B cell (primary cell): Measurements from ENCODE around the gene CHST15. TPM values are rescaled to one million over a fixed set of nuclear protein-coding genes. Genes with fewer than 3 reads are reported as not detected.

Experiments used
- ATAC-seq: fragments of 200-7000 bp; cut with Tn5 transposase; one replicate; pipeline ENCODE4 v1.10.0; 2021; ENCODE audit warnings: low read depth, mild to moderate bottlenecking, moderate number of reproducible peaks, moderate library complexity
- CTCF ChIA-PET: fragments of 350-600 bp; sonication (Branson Sonifier 250); formaldehyde crosslinking; loops from one replicate; lab custom pipeline; 2021; ENCODE audit warnings: antibody characterized with exemption, inconsistent platforms; lab: Charles Lee
- POLR2A ChIA-PET: fragments of 350-600 bp; sonication (Branson Sonifier 250); formaldehyde crosslinking; loops from one replicate; lab custom pipeline; 2021; ENCODE audit warnings: antibody characterized with exemption; lab: Charles Lee
- DNase-seq: peaks from one replicate; pipeline ENCODE4 v3.0.0; 2013
- H2AFZ ChIP-seq: 2 replicates; pipeline ENCODE4 v1.6.1; 2012; ENCODE audit warnings: mild to moderate bottlenecking, low read depth, low read length; ENCODE audit not compliant: insufficient read depth, poor library complexity, severe bottlenecking
- H3K27ac ChIP-seq, 2 donors: 1 replicate in 1 of 2; 2 replicates in 1 of 2; pipeline ENCODE4 v1.5.1; 2012 to 2013; ENCODE audit warnings: low read length in 2 of 2, mild to moderate bottlenecking in 2 of 2, moderate library complexity in 1 of 2
- H3K27me3 ChIP-seq, 4 experiments: fragments of 200-600 bp in 1 of 4; sonication (generic) in 1 of 4; replicated peaks in 1 of 4; 1 replicate in 2 of 4; 2 replicates in 2 of 4; pipeline versions ENCODE4 v1.6.1 to v1.7.0; 2013 to 2016; ENCODE audit warnings: low read length in 3 of 4, mild to moderate bottlenecking in 2 of 4, mixed read lengths in 1 of 4, moderate library complexity in 1 of 4; ENCODE audit not compliant: insufficient read depth in 4 of 4, control insufficient read depth in 3 of 4; ENCODE audit errors: control extremely low read depth in 1 of 4
- H3K36me3 ChIP-seq, 2 experiments: replicated peaks in 1 of 2; 1 replicate in 1 of 2; 2 replicates in 1 of 2; pipeline versions ENCODE4 v1.6.1 to v1.7.1; 2013; ENCODE audit warnings: low read length in 1 of 2; ENCODE audit not compliant: insufficient read depth in 2 of 2, control insufficient read depth in 1 of 2; ENCODE audit errors: control extremely low read depth in 1 of 2, extremely low read depth in 1 of 2
- H3K4me1 ChIP-seq, 2 donors: fragments of 200-600 bp in 1 of 2; sonication (generic) in 1 of 2; 1 replicate in 1 of 2; 2 replicates in 1 of 2; pipeline versions ENCODE4 v1.5.1 to v1.6.1; 2013 to 2017; ENCODE audit warnings: low read length in 2 of 2; ENCODE audit not compliant: control insufficient read depth in 2 of 2, insufficient read depth in 2 of 2
- H3K4me2 ChIP-seq: replicated peaks from 2 replicates; pipeline ENCODE3; 2012; ENCODE audit warnings: mild to moderate bottlenecking, low read depth, low read length; ENCODE audit not compliant: poor library complexity, severe bottlenecking
- H3K4me3 ChIP-seq, 5 experiments: fragments of 200-600 bp in 1 of 5; sonication (generic) in 1 of 5; 1 replicate in 3 of 5; 2 replicates in 2 of 5; pipeline versions ENCODE4 v1.5.1 to v1.7.0; 2011 to 2016; ENCODE audit warnings: low read length in 4 of 5, mild to moderate bottlenecking in 4 of 5, low read depth in 2 of 5, control low read depth in 1 of 5, moderate library complexity in 1 of 5; ENCODE audit not compliant: insufficient read depth in 1 of 5; ENCODE audit errors: control extremely low read depth in 1 of 5, extremely low read depth in 1 of 5
- H3K79me2 ChIP-seq: fragments of 200-600 bp; sonication (generic); one replicate; pipeline ENCODE4 v1.6.0; 2016; ENCODE audit warnings: low read length; ENCODE audit not compliant: control insufficient read depth, insufficient read depth
- H3K9ac ChIP-seq: fragments of 200-600 bp; sonication (generic); 2 replicates; pipeline ENCODE4 v1.6.1; 2017; ENCODE audit warnings: mild to moderate bottlenecking, low read length, moderate library complexity
- H3K9me3 ChIP-seq, 3 donors: one replicate each; pipeline versions ENCODE4 v1.6.1 to v1.7.1; 2013; ENCODE audit warnings: low read length in 2 of 3; ENCODE audit not compliant: control insufficient read depth in 2 of 3, insufficient read depth in 1 of 3; ENCODE audit errors: control extremely low read depth in 1 of 3
- H4K20me1 ChIP-seq: 2 replicates; pipeline ENCODE4 v1.6.0; 2012; ENCODE audit warnings: mild to moderate bottlenecking, low read length; ENCODE audit not compliant: insufficient read depth, control insufficient read depth, poor library complexity, severe bottlenecking
- H3K27ac Mint-ChIP-seq: one replicate; pipeline ENCODE4 v1.8.0; 2021; ENCODE audit warnings: mixed read lengths
- H3K27me3 Mint-ChIP-seq: one replicate; pipeline ENCODE4 v1.8.0; 2021; ENCODE audit warnings: mixed read lengths
- H3K4me1 Mint-ChIP-seq: one replicate; pipeline ENCODE4 v1.8.0; 2021; ENCODE audit warnings: mixed read lengths
- H3K4me3 Mint-ChIP-seq: one replicate; pipeline ENCODE4 v1.8.0; 2021; ENCODE audit warnings: mixed read lengths
- H3K9me3 Mint-ChIP-seq: one replicate; pipeline ENCODE4 v1.8.0; 2022; ENCODE audit warnings: mixed read lengths; ENCODE audit not compliant: insufficient read depth
- CTCF ChIP-seq: fragments of 200-600 bp; IDR thresholded peaks from one replicate; pipeline ENCODE4 v1.8.0; 2022; ENCODE audit warnings: antibody characterized with exemption, mild to moderate bottlenecking
- EZH2 ChIP-seq: IDR thresholded peaks from 2 replicates; pipeline ENCODE4 v1.6.1; 2012; ENCODE audit warnings: borderline replicate concordance, low read depth, mild to moderate bottlenecking, moderate library complexity, low read length; ENCODE audit not compliant: insufficient read depth, poor library complexity, severe bottlenecking
- WGBS: methylation state at CpG from one replicate; pipeline ENCODE4 v1.1.5; 2013; ENCODE audit warnings: missing lambda C conversion rate; ENCODE audit not compliant: insufficient coverage; 5-methylcytosine and 5-hydroxymethylcytosine counted together
- intact Hi-C: fragments of 100-400 bp; cut with micrococcal nuclease; formaldehyde crosslinking; loops from one replicate; pipeline ENCODE4 v1.10.0; 2022
- polyA plus RNA-seq: library from polyadenylated mRNA; depleted of rRNA; stranded (reverse); fragments of >200 nt; gene quantifications from 2 replicates; pipeline ENCODE4 v1.2.3, GENCODE V29; 2012
- total RNA-seq, 2 donors: library from RNA; stranded (reverse); fragments of 120-200 nt in 1 of 2; gene quantifications; 1 replicate in 1 of 2; 2 replicates in 1 of 2; pipeline versions ENCODE4 v1.2.3 to v1.2.4, GENCODE V29; 2013 to 2022

CHST15 gene
- total and polyA plus RNA-seq, 2 donors (not counting 1 experiment from before 2014, with no cell fraction given) = 17.9 to 75.4 TPM

DNA sequence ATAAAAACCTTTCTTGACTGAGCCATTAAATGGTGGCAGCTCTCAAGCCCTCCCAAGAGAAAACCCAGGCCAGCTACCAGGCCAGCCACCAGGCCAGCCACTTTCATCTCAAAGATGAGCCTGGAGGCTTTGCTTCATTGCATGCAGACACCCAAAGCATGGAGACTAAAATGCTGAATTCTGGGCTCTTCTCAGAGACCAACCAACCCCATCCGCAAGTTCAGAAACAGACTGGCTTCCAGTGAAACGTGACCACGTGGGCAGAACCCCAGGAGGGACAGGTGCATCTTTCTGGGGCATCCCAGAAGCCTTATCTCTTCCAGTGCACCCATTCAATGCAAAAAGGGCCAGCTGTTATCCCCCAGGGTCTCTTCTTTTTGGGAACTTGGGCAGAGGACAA is 20.9 kb downstream of the CHST15 start:
- H3K4me1 Mint-ChIP-seq = peaks cover 82% of the 10 kb centered on the region
- Histone ChIP-seq H3K79me2 (peaks cover 62% of the 10 kb centered on the region), H3K27me3 (no peaks in the 10 kb centered on the region), H3K9ac (no peak overlapping the region), H3K4me1 (peaks cover 89 to 95% of the 10 kb centered on the region in 2 donors), H2AFZ (no peak overlapping the region), H3K4me3 (no peak overlapping the region), H3K4me2 (peak overlapping the region; percentile 57), H3K9me3 (no peaks in the 10 kb centered on the region), H4K20me1 (peaks cover 45% of the 10 kb centered on the region), H3K36me3 (peaks cover 0 to 5% of the 10 kb centered on the region in 2 experiments), H3K27ac (no peak overlapping the region)
- H3K4me3 Mint-ChIP-seq = peak overlapping the region; percentile 54
- H3K9me3 Mint-ChIP-seq = no peaks in the 10 kb centered on the region
- peak overlapping the region; percentile 60 for H3K27ac Mint-ChIP-seq
- no peak for ATAC-seq
- WGBS = 6% methylated on average over 3 of the region's 3 CpGs
- no peak for DNase-seq
- POLR2A ChIA-PET = interaction anchor here (0.6 to 2.3 kb wide), 3 partner anchors 8 to 19 kb away, joined by 3 to 6 read pairs (median 4); no protein-coding TSS in a partner anchor
- CTCF ChIA-PET = interaction anchor here (1.0 to 1.9 kb wide), 6 partner anchors 11 to 674 kb away, joined by 3 to 7 read pairs (median 4); no protein-coding TSS in a partner anchor
- H3K27me3 Mint-ChIP-seq = no peaks in the 10 kb centered on the region
- intact Hi-C loops = loop anchor here (1.0 to 5.0 kb wide), 3 partner anchors 8 to 35 kb away; partner anchors contain the start of gene CHST15
- TF ChIP-seq EZH2 = no peak

DNA sequence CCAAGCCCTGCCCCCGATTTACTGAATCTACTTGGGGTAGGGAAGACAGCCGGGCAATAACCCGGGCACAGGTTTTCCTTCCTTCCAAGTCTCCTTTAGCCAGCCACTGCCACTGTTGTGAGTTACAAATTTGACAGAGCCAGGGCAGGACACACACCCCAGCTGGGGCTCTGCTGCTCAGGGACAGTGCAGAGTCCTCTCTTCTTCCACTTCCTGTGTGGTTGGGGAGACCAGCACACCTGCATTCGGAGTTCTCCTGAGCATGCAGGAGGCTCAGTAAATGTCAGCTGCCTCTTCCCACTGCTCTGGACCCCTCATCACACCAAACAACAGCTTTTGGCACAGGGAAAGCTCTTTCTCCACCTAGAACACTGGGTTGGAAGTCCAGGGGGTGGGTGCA is 21.3 kb downstream of the CHST15 start:
- 32% methylated on average over 4 of the region's 4 CpGs for WGBS
- peaks cover 45% of the 10 kb centered on the region for H4K20me1 ChIP-seq
- peak overlapping the region; percentile 57 for H3K4me2 ChIP-seq
- Mint-ChIP-seq H3K4me3 (peak overlapping the region; percentile 54), H3K27ac (peak overlapping the region; percentile 60), H3K4me1 (peaks cover 82% of the 10 kb centered on the region), H3K9me3 (no peaks in the 10 kb centered on the region), H3K27me3 (no peaks in the 10 kb centered on the region)
- peaks cover 65% of the 10 kb centered on the region for H3K79me2 ChIP-seq
- no peak for DNase-seq
- H3K4me3 ChIP-seq = no peak overlapping the region
- H3K27me3 ChIP-seq = no peaks in the 10 kb centered on the region
- H3K9me3 ChIP-seq = no peaks in the 10 kb centered on the region
- peaks cover 0 to 5% of the 10 kb centered on the region in 2 experiments for H3K36me3 ChIP-seq
- peak; percentile 55 for ATAC-seq
- POLR2A ChIA-PET = interaction anchor here (0.6 to 1.5 kb wide), 4 partner anchors 8 to 21 kb away, joined by 3 to 5 read pairs (median 4); partner anchors contain the start of gene CHST15
- no peak overlapping the region for H3K27ac ChIP-seq
- H2AFZ ChIP-seq = no peak overlapping the region
- CTCF ChIA-PET = interaction anchor here (1.0 to 1.9 kb wide), 8 partner anchors 12 to 674 kb away, joined by 3 to 7 read pairs (median 4); no protein-coding TSS in a partner anchor
- intact Hi-C loops = loop anchor here (1.0 to 5.0 kb wide), 3 partner anchors 8 to 35 kb away; partner anchors contain the start of gene CHST15
- peaks cover 89 to 95% of the 10 kb centered on the region in 2 donors for H3K4me1 ChIP-seq
- no peak for TF ChIP-seq EZH2
- no peak for TF ChIP-seq CTCF
- no peak overlapping the region for H3K9ac ChIP-seq
